TTC549 (cell line): ENCODE data around the gene FAM83G.

Source experiments
- FAIRE-seq: peaks from 2 replicates; lab custom pipeline; 2012; peaks lifted over from hg19 to GRCh38; lab: Jason Lieb, UNC

The FAM83G gene

DNA sequence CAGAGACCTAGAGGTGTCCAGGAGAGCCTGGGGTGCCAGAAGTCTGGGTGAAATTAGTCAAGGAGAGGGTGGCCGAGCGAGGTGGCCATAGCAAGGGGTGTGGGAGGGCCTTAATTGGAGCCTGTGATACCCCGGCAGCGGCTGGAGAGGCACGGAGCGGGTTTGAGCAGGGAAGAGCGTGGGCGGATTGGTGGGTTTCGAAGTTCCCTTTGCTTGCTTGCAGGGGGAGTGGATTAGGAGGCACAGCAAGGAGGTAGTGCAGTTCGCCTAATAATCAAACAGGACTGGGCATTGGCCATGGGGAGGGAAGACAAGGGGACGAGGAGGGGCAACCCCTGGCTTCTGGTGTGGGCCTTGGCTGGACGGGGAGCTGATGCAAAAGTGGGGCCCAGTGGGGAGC, 5.4 kb upstream of the FAM83G start:
- no peak for FAIRE-seq

DNA sequence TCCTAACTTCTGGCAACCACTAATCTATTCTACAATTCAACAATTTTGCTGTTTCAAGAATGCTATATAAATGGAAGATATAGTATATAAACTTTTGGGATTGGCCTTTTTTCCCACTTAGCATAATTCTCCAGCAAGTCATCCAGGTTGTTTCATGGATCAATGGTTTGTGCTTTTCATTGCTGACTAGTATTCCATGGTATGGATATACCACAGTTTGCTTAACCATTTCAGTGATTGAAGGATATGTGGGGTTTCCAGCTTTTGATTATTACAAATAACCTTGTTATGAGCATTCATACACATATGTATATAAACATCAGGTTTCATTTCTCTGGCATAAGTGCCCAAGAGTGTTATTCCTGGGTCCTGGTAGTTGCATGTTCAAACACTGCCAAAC, 2.1 kb upstream of the FAM83G start:
- no peak for FAIRE-seq

DNA sequence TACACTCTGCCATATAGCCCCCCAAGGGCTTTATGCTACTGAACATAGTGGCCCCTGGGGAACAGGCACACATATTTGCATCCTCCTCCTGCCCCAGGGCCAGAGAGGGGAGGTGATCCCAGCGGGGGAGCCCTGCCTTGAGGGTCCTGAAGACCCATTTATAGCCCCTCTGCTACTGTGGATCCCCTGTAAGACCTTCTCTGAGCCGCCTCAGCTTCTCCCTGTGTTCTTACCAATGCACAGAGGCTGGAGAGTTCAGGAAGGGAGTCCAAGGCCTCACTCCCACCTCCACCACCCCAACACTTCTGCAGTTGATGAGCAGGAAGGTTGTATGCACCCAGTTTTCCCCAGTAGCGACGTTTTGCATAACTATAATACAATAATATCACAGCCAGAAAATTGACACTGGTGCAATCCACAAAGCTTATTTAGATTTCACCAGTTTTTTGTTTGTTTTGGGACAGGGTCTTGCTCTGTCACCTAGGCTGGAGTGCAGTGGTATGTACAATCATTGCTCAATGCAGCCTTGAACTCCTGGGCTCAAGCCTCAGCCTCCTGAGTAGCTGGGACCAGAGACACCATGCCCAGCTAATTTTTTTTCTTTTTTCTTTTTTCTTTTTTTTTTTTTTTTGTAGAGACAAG, 1.3 kb upstream of the FAM83G start:
- no peak for FAIRE-seq

DNA sequence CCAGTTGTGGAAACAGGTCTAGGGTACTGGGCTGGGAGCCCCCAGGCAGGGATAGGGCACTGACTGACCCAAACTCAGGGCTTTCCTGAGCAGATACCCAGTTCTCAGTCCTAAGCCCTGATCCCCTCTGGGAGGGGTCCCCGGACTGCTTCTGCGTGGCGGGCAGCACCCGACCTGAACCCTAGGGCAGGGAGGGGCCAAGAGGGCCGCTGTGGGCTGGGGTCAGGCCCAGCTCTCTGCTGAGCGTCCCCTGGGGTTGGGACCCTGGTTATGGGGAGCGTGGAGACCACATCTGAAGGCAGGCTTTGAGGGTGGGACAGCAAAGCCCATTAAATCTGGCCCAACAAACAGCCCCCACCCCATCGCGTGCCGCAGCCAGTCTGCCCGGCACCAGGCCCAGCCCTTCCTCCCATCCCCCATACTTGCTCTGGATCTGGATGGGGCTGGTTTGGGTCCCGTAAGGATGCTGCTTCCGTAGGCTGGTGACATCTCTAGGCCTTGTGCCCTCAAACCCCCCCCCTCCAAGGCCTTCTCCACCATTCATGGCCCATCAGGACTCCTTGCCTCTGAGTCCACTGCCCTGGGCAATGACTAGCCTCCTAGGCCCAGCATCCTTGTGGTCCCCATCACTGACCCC, 691 bp upstream of the FAM83G start:
- FAIRE-seq, result no peak

GRCh38 chr17:19003543-19004420, 782 bp downstream of the FAM83G start:
- FAIRE-seq, result no peak

DNA sequence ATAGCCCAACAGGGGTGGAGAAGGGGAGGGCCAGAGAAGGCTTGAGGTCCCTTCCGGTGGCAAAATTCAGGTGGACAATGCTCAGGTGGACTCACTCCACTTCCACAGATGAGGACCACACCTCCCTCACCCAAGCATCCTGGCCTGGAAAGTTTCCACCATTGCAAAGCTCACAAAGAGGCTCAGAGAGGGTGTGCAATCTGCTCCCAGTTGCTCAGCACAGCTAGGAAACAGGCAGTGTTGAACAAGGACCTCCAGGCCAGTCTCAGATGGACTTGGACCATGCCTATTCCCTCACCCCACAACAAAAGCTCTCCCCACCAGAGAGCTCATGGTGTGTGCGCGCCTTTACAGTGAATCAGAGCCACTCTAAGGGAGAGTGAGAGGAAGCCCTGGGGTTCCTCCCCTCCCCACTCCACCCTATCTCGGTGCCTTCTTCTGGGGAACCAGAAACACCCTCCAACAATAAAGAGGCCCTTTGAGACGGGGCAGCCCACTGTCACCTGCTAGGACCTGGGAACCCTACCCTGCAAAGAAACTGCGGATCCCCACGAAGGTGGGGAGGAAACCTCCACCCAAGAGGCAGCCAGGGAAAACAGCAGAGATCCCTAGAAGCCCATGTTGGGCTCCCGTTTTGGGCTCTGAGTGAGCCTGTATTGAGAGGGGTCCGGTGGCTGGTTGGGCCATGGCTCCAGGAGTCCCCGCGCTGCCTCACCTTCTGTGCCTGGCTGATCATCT, 1.6 kb downstream of the FAM83G start:
- no peak for FAIRE-seq

GRCh38 chr17:19001907-19002590, 2.5 kb downstream of the FAM83G start:
- no peak for FAIRE-seq

DNA sequence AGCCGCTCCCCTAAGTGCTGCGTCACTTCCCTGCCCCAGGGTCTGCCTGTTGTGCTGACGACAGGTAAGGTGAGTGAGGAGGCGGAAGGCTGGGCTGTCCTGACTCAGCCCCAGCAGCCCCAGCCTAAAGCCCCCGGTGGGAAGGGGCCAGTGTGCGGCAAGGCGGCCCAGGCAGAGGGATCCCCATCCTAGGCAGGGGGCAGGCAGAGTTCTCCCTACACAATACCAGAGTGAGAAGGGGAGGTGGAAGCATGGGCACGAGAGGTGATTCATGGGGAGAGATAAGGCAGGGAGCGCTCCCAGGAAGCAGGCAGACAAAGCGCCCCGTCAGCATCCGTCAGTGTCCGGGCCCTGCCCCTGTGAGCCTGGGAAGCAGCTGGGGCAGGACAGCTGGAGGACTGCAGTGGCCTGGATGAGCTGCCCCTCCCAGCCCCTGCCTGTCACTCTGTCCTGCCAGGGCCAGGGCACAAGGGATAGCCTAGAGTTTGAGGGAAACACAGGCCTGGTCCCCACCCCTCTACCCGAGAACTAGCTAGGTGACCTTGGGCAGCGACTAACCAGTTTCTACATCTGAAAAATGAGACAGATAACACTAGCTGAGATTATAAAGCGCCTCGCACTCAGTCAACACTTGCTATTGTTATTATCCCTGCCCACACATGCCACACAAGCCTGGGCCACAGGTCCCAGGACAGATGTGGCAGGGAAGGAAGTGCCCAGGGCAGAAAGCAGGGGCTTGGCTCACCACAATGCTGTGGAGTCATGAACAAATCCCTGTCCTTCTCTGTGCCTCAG, 3.8 kb downstream of the FAM83G start:
- no peak for FAIRE-seq

GRCh38 chr17:18999911-19000310, 4.7 kb downstream of the FAM83G start:
- no peak for FAIRE-seq

GRCh38 chr17:18999394-18999793, 5.2 kb downstream of the FAM83G start:
- FAIRE-seq, result no peak

DNA sequence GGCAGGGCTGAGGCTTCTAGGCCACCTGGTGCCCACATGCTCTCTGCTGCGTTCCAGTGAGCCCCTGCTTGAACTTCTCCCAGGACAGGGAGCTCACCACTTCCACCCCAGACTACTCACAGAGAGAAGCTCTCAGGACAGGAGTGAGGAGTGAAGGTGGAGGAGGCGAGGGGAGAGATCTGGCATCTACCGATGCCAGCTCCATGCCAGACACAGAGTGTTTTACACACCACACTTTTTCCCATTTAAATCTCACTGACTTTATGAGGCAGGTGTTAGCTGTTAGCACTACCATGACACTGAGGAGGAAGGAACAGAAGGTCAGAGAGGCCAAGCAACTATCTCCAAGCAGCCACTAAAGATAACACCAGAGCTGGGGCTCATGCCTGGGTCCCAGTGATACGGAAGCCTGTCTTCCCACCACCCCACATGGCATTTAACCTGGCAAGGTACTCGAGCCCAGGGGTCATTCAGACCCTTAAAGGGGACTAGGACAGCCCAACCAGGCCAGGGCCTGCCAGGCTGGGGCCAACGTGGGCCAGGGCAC, 6.8 kb downstream of the FAM83G start:
- FAIRE-seq, result no peak

DNA sequence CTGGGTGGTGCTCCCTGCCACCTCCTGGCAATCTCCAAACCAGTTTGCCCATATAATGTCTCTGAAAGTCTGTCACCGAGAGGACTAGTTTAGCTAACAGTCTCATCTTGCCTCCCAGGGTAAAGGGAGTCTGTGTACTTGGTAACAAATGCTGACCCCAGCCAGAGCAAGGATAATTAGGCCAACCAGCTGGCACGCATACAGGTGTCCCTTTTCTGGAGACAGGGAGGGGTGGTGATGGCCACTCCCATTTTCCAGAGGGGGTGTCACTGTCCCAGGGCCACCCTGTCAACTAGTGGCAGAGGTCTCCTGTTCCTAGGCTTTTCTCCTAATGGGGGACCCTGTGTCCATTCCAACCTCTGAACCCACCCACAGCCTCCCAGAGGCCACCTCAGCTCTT, 8.1 kb downstream of the FAM83G start:
- no peak for FAIRE-seq

DNA sequence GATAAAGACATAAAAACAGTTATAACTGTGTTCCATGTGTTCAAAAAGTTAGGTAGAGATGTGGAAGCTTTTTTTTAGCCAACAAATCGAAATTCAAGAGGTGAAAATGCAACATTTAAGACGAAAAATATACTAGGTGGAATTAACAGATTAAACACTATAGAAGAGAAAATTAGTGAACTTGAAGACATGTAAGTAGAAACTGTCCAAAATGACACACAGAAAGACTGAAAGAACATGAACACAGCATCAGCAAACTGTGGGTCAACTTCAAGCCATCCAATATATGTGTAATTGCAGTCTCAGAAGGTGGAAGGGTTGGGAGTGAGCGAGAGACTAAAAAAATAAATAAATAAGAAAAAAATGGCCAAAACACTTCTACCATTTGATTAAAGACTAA, 9.3 kb downstream of the FAM83G start:
- FAIRE-seq, result no peak

GRCh38 chr17:18994631-18995030, 9.9 kb downstream of the FAM83G start:
- no peak for FAIRE-seq

- no peak for FAIRE-seq
These were observed 10.5 kb downstream of the FAM83G start for GRCh38 chr17:18993905-18994526.

- FAIRE-seq, result no peak
These were observed 12.0 kb downstream of the FAM83G start for GRCh38 chr17:18992454-18993130.

- FAIRE-seq, result no peak
These were observed 12.8 kb downstream of the FAM83G start for GRCh38 chr17:18991531-18992315.

- FAIRE-seq, result no peak
These were observed 14.2 kb downstream of the FAM83G start for GRCh38 chr17:18990331-18990730.

DNA sequence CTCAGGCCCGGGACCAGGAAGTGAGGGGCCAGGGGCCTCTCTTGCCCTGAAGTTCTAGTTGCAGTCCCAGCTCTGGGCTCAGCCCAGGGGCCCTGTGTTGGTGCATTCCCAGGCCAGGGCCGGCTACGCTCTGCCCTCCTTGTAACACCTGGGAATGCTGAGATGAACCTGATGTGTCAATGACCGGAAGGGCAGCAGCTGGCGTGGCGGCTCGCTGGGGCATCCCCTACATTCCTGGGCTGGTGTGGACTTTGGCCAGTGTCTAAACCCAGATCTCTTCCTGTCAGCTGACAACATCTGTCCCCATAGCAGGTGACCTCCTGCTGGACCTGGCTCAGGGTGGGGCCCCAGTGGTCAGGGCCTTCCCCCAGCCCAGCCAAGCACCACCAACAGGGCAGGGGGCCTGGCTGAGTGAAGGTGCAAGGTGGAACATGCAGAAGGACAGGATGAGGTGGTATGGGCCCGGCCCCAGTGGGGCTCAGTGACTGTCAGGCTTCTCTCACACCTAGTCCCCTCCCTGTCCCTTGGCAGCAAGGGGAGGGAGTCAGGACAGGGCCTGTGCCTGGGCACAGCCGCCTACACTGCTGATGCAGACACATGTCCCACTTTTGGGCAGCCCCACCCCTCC, 15.9 kb downstream of the FAM83G start:
- no peak for FAIRE-seq
